HG03354 (cell line): ENCODE measurements around the gene NOVA2.
A peak's percentile ranks its signal among the peaks of the same experiment; 100 is the strongest.

Experiments
- ATAC-seq: cut with Tn5 transposase; IDR thresholded peaks from one replicate; pipeline ENCODE4 v1.9.1; 2021; ENCODE audit warnings: mild to moderate bottlenecking; ENCODE audit not compliant: unreplicated experiment, poor library complexity, severe bottlenecking

Gene NOVA2

GRCh38 chr19:45933759-45934158 is 39.9 kb downstream of the NOVA2 start:
- ATAC-seq, result no peak

DNA sequence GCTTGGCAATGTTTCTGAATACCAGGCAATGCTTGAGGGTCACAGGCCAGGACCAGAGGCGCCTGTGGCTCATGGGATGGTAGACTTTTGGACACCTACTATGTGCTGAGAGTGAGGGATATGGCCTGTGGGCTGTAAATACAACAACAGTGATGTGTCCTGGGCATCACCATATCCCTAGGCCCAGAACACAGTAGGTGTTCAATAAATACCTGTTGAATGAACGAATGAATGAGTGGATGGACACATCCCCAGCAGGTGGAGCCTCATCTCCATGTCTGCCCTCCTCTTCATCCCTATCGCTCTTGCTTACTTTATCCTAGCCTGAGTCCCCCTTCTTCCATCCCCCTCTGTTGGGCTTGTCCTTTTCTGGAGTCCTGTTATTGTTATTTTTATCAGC is 42.6 kb downstream of the NOVA2 start:
- ATAC-seq, result no peak

- no peak for ATAC-seq
These were observed 44.4 kb downstream of the NOVA2 start for GRCh38 chr19:45929247-45929646.

DNA sequence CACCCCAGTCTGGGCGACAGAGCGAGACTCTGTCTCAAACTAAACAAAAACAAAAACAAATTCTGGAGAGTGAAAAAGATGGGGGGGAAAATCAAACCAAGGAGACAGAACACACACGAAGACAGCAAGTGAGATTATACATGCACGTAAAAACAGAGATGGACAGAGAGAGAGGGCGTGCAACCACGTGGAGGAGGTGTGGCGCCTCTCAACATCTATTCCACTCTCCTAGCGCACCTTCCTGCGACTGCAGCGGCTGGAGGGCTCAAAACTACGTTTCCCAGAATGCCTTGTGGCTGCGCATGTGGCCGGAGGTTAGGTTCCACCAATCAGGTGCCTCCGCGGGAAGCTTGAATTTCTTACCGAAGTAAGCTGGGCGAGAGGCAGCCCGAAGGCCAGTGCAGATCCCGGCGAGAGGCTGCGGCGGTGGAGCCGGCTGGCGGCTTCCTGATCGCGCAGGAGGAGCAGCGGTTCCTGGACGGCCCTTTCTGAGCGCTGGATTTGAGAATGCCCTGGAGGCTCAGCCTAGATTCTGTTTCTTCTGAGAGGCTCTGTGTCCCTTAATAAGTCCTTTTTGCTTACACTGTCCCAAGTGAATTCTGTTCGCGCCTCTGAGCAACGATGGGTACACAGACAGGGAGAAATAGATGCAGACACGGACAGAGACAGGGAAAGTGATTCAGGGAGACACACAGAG is 46.0 kb downstream of the NOVA2 start:
- peak; percentile 81 for ATAC-seq

DNA sequence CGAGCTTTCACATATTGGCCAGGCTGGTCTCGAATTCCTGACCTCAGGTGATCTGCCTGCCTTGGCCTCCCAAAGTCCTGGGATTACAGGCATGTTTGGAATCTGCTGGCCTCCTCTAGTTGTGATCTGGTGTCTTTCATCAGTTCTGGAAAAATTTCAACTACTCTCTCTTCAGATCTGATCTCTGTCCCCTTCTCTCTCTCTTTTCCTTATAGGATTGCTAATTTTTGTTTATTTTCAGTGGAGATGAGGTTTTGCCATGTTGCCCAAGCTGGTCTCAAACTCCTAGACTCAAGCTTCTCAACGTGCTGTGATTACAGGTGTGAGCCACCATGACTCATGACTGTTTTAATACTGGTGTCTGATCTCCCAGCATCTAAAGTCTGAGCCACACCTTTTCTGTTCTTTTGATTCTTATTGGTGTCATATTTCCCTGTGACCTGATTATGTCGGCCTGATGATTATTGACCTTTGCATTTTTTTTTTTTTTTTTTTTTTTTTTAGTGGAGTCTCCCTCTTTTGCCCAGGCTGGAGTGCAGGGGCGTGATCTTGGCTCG is 48.7 kb downstream of the NOVA2 start:
- no peak for ATAC-seq

DNA sequence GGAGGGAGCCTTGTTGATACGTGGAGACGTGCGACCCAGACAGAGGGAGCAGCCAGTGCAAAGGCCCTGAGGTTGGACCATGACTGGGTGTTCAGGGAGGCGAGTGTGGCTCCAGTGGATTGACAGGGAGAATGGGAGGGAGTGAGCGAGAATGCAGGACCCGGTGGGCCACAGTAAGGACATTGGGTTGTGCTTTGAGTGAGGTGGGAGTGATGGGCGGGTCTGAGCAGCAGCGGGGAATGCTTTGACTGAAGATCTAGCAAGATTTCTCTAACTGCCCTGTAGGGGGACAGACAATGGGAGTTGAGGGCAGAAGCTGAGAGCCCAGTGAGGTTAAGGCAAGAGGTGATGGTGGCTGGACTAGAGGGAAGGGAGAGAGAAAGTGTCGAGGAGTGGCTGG is 51.4 kb downstream of the NOVA2 start:
- ATAC-seq, result no peak

DNA sequence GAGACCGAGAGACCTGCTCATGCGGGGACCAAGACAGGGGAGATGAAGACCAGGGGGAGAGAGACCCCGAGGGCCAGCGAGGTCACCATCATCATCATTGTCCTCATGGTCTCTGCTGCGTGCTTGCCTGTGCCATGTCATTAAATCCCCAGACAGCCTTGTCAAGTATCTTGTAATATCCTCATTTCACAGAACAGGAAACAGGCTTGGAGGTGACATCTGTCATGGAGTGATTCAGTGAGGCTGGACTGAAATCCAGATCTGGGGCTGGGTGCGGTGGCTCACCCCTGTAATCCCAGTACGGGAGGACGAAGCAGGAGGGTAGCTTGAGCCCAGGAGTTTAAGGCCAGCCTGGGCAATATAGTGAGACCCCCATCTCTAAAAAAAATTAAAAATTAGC is 53.2 kb downstream of the NOVA2 start:
- ATAC-seq, result no peak

GRCh38 chr19:45919678-45920077 is 54.0 kb downstream of the NOVA2 start:
- no peak for ATAC-seq

- ATAC-seq, result no peak
These were observed 54.9 kb downstream of the NOVA2 start for GRCh38 chr19:45918721-45919120.

- ATAC-seq, result no peak
These were observed 56.1 kb downstream of the NOVA2 start for GRCh38 chr19:45917421-45918091.

- ATAC-seq, result no peak
These were observed 59.5 kb downstream of the NOVA2 start, which contains the start of gene NANOS2 for GRCh38 chr19:45913874-45914830. Gene NANOS2, minus strand, starts transcription at chr19:45914778. Its CDS starts 85 bp downstream, at chr19:45914693.

DNA sequence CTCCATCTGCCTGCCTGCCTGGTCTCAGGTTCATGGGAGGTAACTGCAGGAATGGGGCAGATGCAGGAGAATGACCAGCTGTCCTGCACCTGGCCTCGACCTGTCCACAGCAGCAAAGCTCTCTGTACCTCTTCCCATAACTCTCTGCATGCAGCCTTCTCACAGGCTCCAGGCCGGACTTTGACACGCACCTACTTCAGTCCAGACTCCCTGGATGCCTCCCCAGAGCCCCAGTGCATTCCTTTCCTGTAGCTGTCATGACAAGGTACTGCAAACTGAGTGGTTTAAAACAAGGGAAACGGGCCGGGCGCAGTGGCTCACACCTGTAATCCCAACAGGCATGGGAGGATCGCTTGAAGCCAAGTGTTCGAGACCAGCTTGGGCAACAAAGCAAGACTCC is 62.4 kb downstream of the NOVA2 start:
- ATAC-seq, result no peak

GRCh38 chr19:45908956-45909355 is 64.7 kb downstream of the NOVA2 start:
- no peak for ATAC-seq

DNA sequence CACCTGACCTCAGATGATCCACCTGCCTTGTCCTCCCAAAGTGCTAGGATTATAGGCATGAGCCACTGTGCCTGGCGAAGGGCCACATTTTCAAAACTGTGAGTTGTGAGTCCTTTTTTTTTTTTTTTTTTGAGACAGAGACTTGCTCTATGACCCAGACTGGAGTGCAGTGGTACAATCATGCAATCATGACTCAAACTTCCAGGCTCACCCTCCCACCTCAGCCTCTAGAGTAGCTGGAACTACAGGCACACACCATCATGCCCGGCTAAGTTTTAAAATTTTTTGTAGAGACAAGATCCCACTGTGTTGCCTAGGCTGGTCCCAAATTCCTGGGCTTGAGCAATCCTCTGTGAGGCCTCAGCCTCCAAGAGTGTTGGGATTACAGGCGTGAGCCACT is 67.4 kb downstream of the NOVA2 start:
- no peak for ATAC-seq

DNA sequence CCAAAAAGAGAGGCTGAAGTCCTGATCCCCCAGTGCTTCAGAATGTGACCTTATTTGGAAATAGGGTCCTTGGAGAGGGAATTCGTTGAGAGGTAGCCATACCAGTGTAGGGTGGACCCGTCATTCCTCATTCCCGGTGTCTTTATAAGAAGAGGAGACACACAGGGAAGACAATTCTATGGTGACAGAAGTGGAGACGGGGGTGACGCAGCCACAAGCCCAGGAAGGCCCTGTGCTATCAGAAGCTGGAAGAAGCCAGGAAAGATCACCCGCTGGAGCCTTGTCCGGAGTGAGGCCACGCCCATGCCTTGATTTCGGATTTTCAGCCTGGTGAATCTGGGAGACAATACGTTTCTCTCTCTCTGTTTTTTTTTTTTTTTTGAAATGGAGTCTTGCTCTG is 68.7 kb downstream of the NOVA2 start:
- ATAC-seq, result no peak

DNA sequence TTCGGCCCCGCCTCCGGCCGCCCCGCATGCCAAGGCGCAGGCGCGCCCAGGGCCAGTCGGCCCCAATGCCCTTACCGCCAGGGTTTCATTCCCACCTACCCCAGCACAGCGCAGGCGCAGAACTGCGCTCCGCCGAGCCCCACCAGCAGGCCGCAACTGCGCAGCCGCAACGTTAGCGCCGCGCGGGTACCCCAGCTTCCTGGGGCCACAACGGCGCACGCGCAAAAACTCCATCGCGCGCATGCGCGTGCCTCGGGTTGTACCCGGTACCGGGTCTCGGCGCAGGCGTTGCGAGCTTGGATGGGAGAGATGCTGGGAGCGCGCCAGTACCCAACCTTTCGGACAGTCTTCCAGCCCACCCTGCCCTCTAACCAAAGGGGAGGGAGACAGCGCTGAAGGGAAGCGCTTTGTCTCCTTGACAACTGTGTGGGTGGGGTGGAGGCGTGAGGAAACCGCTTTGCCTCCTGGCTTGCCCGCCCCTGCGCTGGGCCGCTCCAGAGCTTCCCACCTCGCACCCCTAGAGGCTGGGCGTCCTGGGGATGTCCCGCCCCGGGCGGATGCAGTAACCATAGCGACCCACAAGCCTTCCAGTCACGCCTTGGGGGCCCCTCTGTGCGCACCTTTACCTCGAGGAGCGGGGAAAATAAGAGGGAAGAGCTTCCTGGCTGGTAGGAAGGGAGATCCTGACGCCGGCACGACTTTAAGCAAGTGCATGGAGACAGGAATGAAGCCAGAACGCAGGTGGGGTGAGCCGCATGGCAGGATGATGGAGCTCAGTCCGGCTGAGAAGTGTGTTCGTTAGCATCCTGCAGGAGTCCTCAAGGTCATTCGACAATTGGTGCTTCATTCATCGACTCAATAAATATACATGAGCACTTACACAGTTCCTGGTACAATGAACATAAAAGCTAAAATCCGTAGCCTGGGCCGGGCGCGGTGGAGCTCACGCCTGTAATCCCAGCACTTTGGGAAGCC is 70.7 kb downstream of the NOVA2 start:
- ATAC-seq, result peak; percentile 89

- no peak for ATAC-seq
These were observed 71.6 kb downstream of the NOVA2 start, which contains the start of gene MYPOP for GRCh38 chr19:45901912-45902650. Gene MYPOP, minus strand, starts transcription at chr19:45902613. Its CDS starts 840 bp downstream, at chr19:45901773.

DNA sequence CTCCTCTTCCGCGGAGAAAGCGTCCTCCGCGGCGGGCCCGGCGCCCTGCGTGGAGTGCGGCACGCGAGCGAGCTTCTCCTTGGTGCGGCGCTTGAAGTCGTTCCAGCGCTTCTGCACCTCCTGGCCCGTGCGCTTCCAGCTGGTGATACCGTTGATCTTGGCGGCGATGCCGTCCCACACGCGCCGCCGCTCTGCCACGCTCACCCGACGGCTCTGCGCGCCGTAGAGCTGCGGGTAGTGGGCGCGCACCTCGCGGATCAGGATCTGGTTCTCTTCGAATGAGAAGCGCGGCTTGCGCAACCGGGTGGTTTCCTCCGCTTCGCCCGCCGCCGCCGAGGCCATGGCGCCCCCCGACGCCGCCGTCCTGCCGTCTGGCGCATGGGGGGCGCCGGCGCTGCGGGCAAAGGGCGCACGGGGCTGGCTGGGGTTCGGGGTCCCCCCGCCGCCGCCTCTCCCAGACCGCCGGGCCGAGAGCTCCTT is 72.2 kb downstream of the NOVA2 start:
- no peak for ATAC-seq
